HepG2 (cell line): ENCODE results near the gene PLA1A. TPM values are rescaled to one million over a fixed set of nuclear protein-coding genes. Genes with fewer than 3 reads are reported as not detected.

Experiments used
- ATAC-seq: fragments of 200-7000 bp; cut with Tn5 transposase; 3 replicates; pipeline ENCODE4 v1.9.1; 2020; ENCODE audit warnings: mild to moderate bottlenecking, moderate library complexity
- BruUV-seq: library from RNA; stranded (reverse); fragments of 400-500 nt; replicated peaks from 2 replicates; lab custom pipeline; 2021; lab: Mats Ljungman, UMichigan
- CTCF ChIA-PET: fragments of 300-600 bp; formaldehyde crosslinking; extraction: SDS; loops from one replicate; lab custom pipeline; 2021; ENCODE audit warnings: low total read pairs, inconsistent platforms, low intra/inter-chr PET ratio; lab: Yijun Ruan, JAX
- POLR2A ChIA-PET: fragments of 350-600 bp; sonication (Branson Sonifier 250); formaldehyde crosslinking; loops from one replicate; lab custom pipeline; 2020; ENCODE audit warnings: antibody characterized with exemption, inconsistent platforms; lab: Yijun Ruan, JAX
- DNase-seq: peaks from one replicate; pipeline ENCODE4 v3.0.0-alpha.2; 2015; ENCODE audit warnings: low spot score
- FAIRE-seq: peaks from 3 replicates; lab custom pipeline; 2011; peaks lifted over from hg19 to GRCh38; lab: Jason Lieb, UNC
- H2AFZ ChIP-seq: one replicate; pipeline ENCODE4 v1.6.1; 2011; ENCODE audit warnings: low read length, inconsistent platforms
- H3K27ac ChIP-seq: fragments of 300-600 bp; 3 replicates; pipeline ENCODE4 v1.8.0; 2011; ENCODE audit warnings: mixed run types, mild to moderate bottlenecking, mixed read lengths, low read length, inconsistent platforms; ENCODE audit not compliant: insufficient read depth; ENCODE audit errors: extremely low read length
- H3K27me3 ChIP-seq, 2 experiments: fragments of 200-600 bp in 1 of 2; 2 replicates in 1 of 2; 3 replicates in 1 of 2; pipeline versions ENCODE4 v1.6.0 to v1.8.0; 2011; ENCODE audit warnings: low read length in 2 of 2, mild to moderate bottlenecking in 2 of 2, moderate library complexity in 2 of 2, inconsistent platforms in 1 of 2; ENCODE audit not compliant: insufficient read depth in 2 of 2, control insufficient read depth in 1 of 2
- H3K36me3 ChIP-seq, 2 experiments: fragments of 200-600 bp in 1 of 2; replicated peaks in 1 of 2; 2 replicates in 1 of 2; 3 replicates in 1 of 2; pipeline versions ENCODE4 v1.5.1 to v1.8.0; 2011; ENCODE audit warnings: low read length in 2 of 2, inconsistent platforms in 1 of 2; ENCODE audit not compliant: insufficient read depth in 2 of 2, control insufficient read depth in 1 of 2
- H3K4me1 ChIP-seq: 2 replicates; pipeline ENCODE4 v1.5.1; 2012; ENCODE audit warnings: low read length, inconsistent platforms; ENCODE audit not compliant: insufficient read depth
- H3K4me2 ChIP-seq: 2 replicates; pipeline ENCODE4 v1.6.0; 2011; ENCODE audit warnings: low read depth, low read length, inconsistent platforms
- H3K4me3 ChIP-seq, 3 experiments: fragments of 200-600 bp in 1 of 3; sonication (generic), shearing (Covaris generic) in 1 of 3; replicated peaks in 1 of 3; 2 replicates each; pipeline ENCODE4 v1.5.1; 2011 to 2016; ENCODE audit warnings: low read length in 3 of 3, inconsistent platforms in 2 of 3, low read depth in 2 of 3, mild to moderate bottlenecking in 2 of 3, control low read depth in 1 of 3, mixed read lengths in 1 of 3; ENCODE audit not compliant: insufficient read depth in 1 of 3
- H3K79me2 ChIP-seq: one replicate; pipeline ENCODE4 v1.6.1; 2011; ENCODE audit warnings: low read length, inconsistent platforms; ENCODE audit not compliant: insufficient read depth
- H3K9ac ChIP-seq: 2 replicates; pipeline ENCODE4 v1.6.0; 2011; ENCODE audit warnings: mild to moderate bottlenecking, low read depth, low read length, inconsistent platforms; ENCODE audit not compliant: insufficient read depth
- H3K9me3 ChIP-seq: 2 replicates; pipeline ENCODE4 v1.5.1; 2012; ENCODE audit warnings: mild to moderate bottlenecking, low read length
- H4K20me1 ChIP-seq: 2 replicates; pipeline ENCODE4 v1.6.0; 2011; ENCODE audit warnings: inconsistent platforms, mild to moderate bottlenecking, low read length, moderate library complexity; ENCODE audit not compliant: insufficient read depth
- ARNT2 ChIP-seq: sonication (generic); formaldehyde crosslinking; IDR thresholded peaks from 2 replicates; pipeline ENCODE4 v1.8.0; 2022; ENCODE audit warnings: mild to moderate bottlenecking, low read depth, missing genetic modification reagents, moderate library complexity
- HNF4A ChIP-seq: sonication (generic); formaldehyde crosslinking; IDR thresholded peaks from 2 replicates; pipeline ENCODE4 v1.4.0; 2020; ENCODE audit warnings: missing genetic modification reagents
- KDM5B ChIP-seq: sonication (generic); formaldehyde crosslinking; IDR thresholded peaks from 2 replicates; pipeline ENCODE4 v1.4.0; 2020; ENCODE audit warnings: missing genetic modification reagents, mild to moderate bottlenecking, borderline replicate concordance
- KMT2A ChIP-seq: sonication (generic); formaldehyde crosslinking; IDR thresholded peaks from 2 replicates; pipeline ENCODE4 v1.4.0; 2020; ENCODE audit warnings: missing genetic modification reagents
- NFE2L1 ChIP-seq: sonication (generic); formaldehyde crosslinking; IDR thresholded peaks from 2 replicates; pipeline ENCODE4 v1.4.0; 2020; ENCODE audit warnings: missing genetic modification reagents, mild to moderate bottlenecking, borderline replicate concordance
- PRDM4 ChIP-seq: sonication (generic); formaldehyde crosslinking; IDR thresholded peaks from 2 replicates; pipeline ENCODE4 v1.9.0; 2021; ENCODE audit warnings: missing genetic modification reagents, borderline replicate concordance
- THYN1 ChIP-seq: sonication (generic); formaldehyde crosslinking; IDR thresholded peaks from 2 replicates; pipeline ENCODE4 v1.8.1; 2023; ENCODE audit warnings: low read depth, mild to moderate bottlenecking, moderate library complexity, missing genetic modification reagents, borderline replicate concordance
- ZNF142 ChIP-seq: sonication (generic); formaldehyde crosslinking; IDR thresholded peaks from 2 replicates; pipeline ENCODE4 v1.4.0; 2020; ENCODE audit warnings: missing genetic modification reagents
- ZNF652 ChIP-seq: IDR thresholded peaks from 2 replicates; pipeline ENCODE4 v1.6.1; 2016; ENCODE audit warnings: low read depth, borderline replicate concordance
- ZNF724P ChIP-seq: sonication (generic); formaldehyde crosslinking; IDR thresholded peaks from 2 replicates; pipeline ENCODE4 v1.8.0; 2022; ENCODE audit warnings: missing genetic modification reagents, borderline replicate concordance
- ZNF740 ChIP-seq: sonication (generic); formaldehyde crosslinking; IDR thresholded peaks from 2 replicates; pipeline ENCODE4 v1.4.0; 2020; ENCODE audit warnings: missing genetic modification reagents
- WGBS: methylation state at CpG from one replicate; pipeline ENCODE4 v1.1.6; 2017; ENCODE audit warnings: low lambda C conversion rate; 5-methylcytosine and 5-hydroxymethylcytosine counted together
- in situ Hi-C: cut with HindIII; loops from 2 replicates; pipeline ENCODE4 v1.10.0; 2017; ENCODE audit warnings: low pct_unique_long_range_greater_than_20kb; ENCODE audit not compliant: extremely low pct_ligation_motif_present
- intact Hi-C: fragments of 100-400 bp; cut with micrococcal nuclease; formaldehyde crosslinking; loops from one replicate; pipeline ENCODE4 v1.10.0; 2022; ENCODE audit not compliant: unreplicated experiment
- polyA plus RNA-seq, 8 experiments: library from polyadenylated mRNA; depleted of rRNA in 3 of 8; stranded (reverse) in 7 of 8; unstranded in 1 of 8; fragments of >200 nt; fragmentation: Illumina TruSeq in 4 of 8; extraction: Trizol in 4 of 8; gene quantifications; 2 replicates each; pipeline versions ENCODE4 v1.2.1 to v1.2.3, GENCODE V29; 2011 to 2016; ENCODE audit warnings: low read depth in 4 of 8, missing spikeins in 1 of 8, mixed read lengths in 1 of 8; ENCODE audit not compliant: insufficient read depth in 1 of 8
- total RNA-seq, 5 experiments: library from RNA; depleted of rRNA; stranded (reverse); fragments of >200 nt; fragmentation: Illumina TruSeq; extraction: Trizol; gene quantifications; 2 replicates each; pipeline ENCODE4 v1.2.3, GENCODE V29; 2016; ENCODE audit warnings: low read depth in 1 of 5

The PLA1A gene
- total and polyA plus RNA-seq, 2 of the 13 experiments (the other 11 are each of a cell fraction or from before 2014, with no cell fraction given): 0.11 to 0.18 TPM

DNA sequence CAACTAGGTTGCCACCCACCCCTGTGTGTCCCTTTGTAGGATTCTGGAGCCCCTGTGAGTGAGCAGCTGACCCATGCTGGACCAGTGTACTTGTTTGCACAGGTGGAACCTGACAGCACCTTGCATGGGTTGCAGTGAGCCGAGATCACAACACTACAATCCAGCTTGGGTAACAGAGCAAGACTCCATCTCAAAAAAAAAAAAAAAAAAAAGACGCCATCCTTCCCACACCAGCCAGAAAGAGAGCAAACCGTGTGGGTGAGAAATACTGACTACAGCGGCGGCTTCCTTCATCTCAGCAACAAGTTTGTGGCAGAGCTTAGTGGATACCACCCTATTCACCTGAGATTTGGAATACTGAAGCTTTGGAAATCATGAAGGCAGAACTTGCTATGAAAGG lies 37.5 kb upstream of the PLA1A start:
- FAIRE-seq: no peak
- WGBS: 42% methylated on average over 5 of the region's 5 CpGs
- intact Hi-C loops: no loop called here

More for the DNA sequence above, 37.5 kb upstream of the PLA1A start:
- POLR2A ChIA-PET: no interaction called here
- H3K9ac ChIP-seq: no peak overlapping the region
- no TSS peak for BruUV-seq
- CTCF ChIA-PET: interaction anchor here (1.5 kb wide), 1 partner anchor 180 kb away, joined by 4 read pairs; no protein-coding TSS in a partner anchor
- H3K9me3 ChIP-seq: no peaks in the 10 kb centered on the region
- ATAC-seq (no peak; the same call in 2 of the 3 replicates), DNase-seq (no peak)
- no peak overlapping the region for H3K27ac ChIP-seq
- H3K27me3 ChIP-seq: peaks cover 0 to 7% of the 10 kb centered on the region in 2 experiments; a peak in 1 of 5 replicates
- no peaks in the 10 kb centered on the region for H3K36me3 ChIP-seq
- H3K79me2 ChIP-seq: no peaks in the 10 kb centered on the region
- no peak for TF ChIP-seq ARNT2 (CRISPR knock-in tag)
- no peak for TF ChIP-seq ZNF142
- no peak for TF ChIP-seq PRDM4 (CRISPR knock-in tag)
- TF ChIP-seq NFE2L1 (CRISPR knock-in tag): no peak
- no peak for TF ChIP-seq ZNF724P (CRISPR knock-in tag)
- no peak for TF ChIP-seq ZNF740 (CRISPR knock-in tag)
- TF ChIP-seq ZNF652 (CRISPR knock-in tag): no peak
- no peak for TF ChIP-seq THYN1 (CRISPR knock-in tag)
- TF ChIP-seq KMT2A (CRISPR knock-in tag): no peak
- no peak for TF ChIP-seq HNF4A
- TF ChIP-seq KDM5B (CRISPR knock-in tag): no peak
- in situ Hi-C loops: no loop called here
- H3K4me3 ChIP-seq: no peak overlapping the region
- no peaks in the 10 kb centered on the region for H3K4me1 ChIP-seq
- no peak overlapping the region for H2AFZ ChIP-seq
- H3K4me2 ChIP-seq: no peak overlapping the region
- H4K20me1 ChIP-seq: no peaks in the 10 kb centered on the region
